Caki2 (cell line): ENCODE results near the gene LRFN4. TPM values are rescaled to one million over a fixed set of nuclear protein-coding genes. Genes with fewer than 3 reads are reported as not detected.

Experiments used
- DNase-seq: peaks from one replicate; pipeline ENCODE4 v3.0.0-alpha.2; 2015; ENCODE audit warnings: low read depth
- in situ Hi-C: cut with HindIII; loops from 2 replicates; pipeline ENCODE4 v1.10.0; 2016; ENCODE audit warnings: low sequenced_read_pairs, low pct_unique_long_range_greater_than_20kb, mixed read lengths
- total RNA-seq: library from RNA; depleted of rRNA; stranded (reverse); fragments of >200 nt; shearing (Covaris generic); gene quantifications from 2 replicates; pipeline ENCODE4 v1.2.3, GENCODE V29; 2014; ENCODE audit warnings: low replicate concordance

The LRFN4 gene
- total RNA-seq, 1 experiment from 2014 or later, result not detected

DNA sequence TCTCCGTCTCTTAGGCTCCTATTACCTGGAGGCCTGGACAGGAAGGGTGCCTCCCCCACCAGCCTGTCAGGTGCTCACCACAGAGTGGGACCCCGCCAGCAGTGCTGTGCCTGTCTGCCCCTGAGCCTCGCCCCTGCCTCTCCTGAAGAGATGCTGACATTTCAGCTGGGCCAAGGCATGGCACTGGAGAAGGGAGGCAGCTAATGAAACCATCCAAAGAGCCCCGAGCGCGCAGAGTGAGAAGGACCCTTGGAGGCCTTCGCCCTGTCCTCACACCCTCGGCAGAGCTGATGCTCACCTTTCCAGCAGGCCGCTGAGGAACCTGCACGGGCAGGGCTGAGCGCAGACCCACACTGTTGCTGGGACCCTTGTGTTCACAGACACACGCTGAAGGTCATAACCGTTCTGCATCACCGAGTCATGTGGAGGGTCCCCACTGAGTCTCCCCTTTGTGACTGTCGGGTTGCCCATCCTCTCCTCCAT lies 2.1 kb upstream of the LRFN4 start:
- DNase-seq, result no peak
- in situ Hi-C loops, result no loop called here

GRCh38 chr11:66855574-66856495 lies 1.0 kb upstream of the LRFN4 start:
- in situ Hi-C loops, result no loop called here
- no peak for DNase-seq

- no peak for DNase-seq
- in situ Hi-C loops, result no loop called here
These were observed 516 bp downstream of the LRFN4 start for GRCh38 chr11:66857234-66857926.

DNA sequence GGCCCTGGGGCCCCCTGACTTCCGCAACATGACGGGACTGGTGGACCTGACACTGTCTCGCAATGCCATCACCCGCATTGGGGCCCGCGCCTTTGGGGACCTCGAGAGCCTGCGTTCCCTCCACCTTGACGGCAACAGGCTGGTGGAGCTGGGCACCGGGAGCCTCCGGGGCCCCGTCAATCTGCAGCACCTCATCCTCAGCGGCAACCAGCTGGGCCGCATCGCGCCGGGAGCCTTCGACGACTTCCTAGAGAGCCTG lies 992 bp downstream of the LRFN4 start:
- in situ Hi-C loops, result no loop called here
- no peak for DNase-seq

DNA sequence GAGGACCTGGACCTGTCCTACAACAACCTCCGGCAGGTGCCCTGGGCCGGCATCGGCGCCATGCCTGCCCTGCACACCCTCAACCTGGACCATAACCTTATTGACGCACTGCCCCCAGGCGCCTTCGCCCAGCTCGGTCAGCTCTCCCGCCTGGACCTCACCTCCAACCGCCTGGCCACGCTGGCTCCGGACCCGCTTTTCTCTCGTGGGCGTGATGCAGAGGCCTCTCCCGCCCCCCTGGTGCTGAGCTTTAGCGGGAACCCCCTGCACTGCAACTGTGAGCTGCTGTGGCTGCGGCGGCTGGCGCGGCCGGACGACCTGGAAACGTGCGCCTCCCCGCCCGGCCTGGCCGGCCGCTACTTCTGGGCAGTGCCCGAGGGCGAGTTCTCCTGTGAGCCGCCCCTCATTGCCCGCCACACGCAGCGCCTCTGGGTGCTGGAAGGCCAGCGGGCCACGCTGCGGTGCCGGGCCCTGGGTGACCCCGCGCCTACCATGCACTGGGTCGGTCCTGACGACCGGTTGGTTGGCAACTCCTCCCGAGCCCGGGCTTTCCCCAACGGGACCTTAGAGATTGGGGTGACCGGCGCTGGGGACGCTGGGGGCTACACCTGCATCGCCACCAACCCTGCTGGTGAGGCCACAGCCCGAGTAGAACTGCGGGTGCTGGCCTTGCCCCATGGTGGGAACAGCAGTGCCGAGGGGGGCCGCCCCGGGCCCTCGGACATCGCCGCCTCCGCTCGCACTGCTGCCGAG lies 1.5 kb downstream of the LRFN4 start:
- DNase-seq, result no peak
- in situ Hi-C loops, result no loop called here

GRCh38 chr11:66858939-66859685 lies 2.2 kb downstream of the LRFN4 start:
- in situ Hi-C loops, result no loop called here
- DNase-seq, result no peak

GRCh38 chr11:66859686-66860448 lies 3.0 kb downstream of the LRFN4 start:
- in situ Hi-C loops, result no loop called here
- no peak for DNase-seq

GRCh38 chr11:66860449-66860831 lies 3.6 kb downstream of the LRFN4 start:
- in situ Hi-C loops, result no loop called here
- DNase-seq, result no peak

DNA sequence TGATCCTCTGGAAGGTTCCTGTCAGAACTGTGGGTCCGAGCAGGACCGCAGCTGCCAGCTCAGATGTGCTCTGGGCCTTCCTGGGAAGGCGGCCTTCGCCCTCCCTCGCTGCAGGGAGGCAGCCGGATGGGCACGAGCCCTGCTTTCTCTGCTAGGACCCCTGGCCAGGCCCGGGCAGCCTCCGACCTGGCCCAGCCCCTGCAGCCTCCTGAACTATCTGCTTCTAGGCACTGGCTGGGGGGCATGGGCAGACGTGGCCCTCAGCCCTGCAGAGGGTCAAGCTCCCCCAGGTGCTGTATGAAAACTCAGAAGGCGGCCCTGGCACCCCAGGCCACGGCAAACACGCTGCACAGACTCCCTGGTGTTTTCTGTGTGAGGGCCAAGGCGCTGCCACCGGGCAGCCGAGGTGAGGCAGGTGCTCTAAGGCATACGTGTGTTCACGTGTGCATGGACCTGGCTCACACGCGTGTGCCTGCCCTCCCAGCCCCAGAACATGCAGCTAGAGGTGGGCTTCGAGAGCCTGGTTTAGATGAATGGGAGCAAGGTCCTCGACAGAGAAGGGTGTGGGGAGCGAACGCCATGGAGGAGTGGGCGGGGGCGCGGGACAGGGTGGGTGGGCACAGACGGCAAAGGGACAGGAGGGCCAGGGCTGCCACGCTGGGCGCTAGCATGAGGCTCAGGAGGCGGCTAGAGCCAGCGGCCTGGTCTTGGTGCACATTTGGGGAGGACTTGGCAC lies 4.3 kb downstream of the LRFN4 start:
- no peak for DNase-seq
- in situ Hi-C loops, result no loop called here

GRCh38 chr11:66861774-66862558 lies 5.1 kb downstream of the LRFN4 start:
- in situ Hi-C loops, result no loop called here
- no peak for DNase-seq

DNA sequence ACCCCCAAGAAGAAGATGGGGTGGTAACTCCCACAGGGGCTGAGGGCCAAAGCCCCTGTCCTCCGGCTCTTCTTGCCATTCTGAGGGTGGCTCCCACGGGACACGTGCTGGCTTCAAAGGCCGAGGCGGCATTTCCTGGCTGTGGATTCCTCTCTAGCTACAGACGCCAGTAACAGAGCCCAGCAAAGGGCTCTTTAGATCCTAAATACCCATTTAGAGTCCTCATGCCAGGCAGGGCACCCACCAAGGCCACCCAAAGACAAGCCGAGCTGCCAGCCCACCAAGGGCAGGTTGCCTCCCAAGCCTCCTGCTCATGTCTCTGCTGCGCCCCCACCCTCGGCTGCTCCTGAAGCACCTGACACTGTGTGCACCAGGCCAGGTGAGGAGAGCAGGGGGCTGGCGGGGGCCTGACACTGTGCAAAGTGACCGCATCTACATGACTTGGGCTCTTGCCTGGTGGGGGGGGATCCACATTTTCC lies 5.7 kb downstream of the LRFN4 start:
- no peak for DNase-seq
- in situ Hi-C loops, result no loop called here

DNA sequence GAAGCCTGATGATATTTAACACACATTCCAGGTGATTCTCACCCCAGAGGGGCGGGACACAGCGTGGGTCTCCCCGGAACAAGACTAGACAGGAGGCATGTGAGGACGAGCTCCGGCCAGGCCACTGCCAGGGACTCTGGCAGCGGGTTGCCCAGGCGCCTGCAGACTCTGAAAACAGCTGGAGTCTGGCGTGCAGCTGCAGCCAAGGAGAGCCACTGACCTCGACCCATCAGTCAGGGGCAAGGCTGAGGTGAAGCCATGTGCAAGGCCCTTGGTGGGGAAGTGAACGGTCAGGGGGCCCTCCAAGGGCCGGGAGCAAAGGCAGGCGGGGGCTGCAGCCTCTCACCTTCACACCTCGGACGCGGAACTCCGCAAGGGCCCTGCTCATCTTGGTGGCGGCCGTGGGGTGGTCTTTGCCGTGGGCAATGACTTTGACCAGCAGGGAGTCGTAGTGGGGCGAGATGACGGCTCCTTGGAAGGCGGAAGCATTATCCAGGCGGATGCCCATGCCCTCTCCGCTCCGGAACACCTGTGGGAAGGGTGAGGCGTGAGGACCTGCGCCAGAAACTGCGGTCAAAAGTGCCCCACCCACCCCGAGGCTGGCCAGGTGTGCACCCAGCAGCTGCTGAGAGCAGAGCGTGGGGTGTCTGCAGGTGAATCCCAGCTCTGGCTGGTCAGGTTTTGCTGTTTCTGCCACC lies 6.7 kb downstream of the LRFN4 start:
- in situ Hi-C loops, result no loop called here
- DNase-seq, result no peak

DNA sequence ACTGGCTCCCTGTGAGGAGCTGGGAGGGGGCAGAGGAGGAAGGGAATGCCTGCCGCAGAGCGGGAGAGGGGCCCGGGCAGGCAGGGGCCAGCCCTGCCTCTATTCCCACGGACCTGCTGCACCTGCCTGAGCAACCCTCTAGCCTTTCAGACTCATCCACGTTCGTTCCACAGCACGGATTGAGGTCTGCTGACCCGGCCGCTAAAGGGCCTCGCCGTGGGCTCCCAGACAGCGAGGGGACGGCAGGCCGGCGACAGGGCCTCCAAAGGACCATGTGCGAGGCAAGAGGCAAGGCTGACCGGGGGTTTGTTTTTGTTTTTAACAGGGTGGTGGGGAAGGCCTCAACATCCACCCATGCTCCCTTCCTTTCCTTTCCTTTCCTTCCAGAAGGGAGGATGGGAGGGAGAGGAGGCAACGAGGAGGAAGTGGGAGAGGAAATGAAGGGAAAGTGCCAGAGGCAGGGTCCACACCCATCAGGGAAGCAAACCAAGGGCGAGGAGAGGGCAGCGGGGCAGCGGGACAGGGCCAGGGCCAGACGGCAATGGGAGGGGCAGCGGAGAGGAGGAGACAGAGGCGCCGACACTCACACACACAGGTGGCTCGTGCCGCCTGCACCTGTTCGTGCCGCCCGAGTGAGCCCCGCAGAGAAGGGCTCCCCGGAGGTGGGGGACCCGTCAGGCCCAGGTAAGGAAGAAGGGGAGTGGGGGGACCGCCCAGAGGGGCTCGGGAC lies 7.5 kb downstream of the LRFN4 start:
- no peak for DNase-seq
- in situ Hi-C loops, result no loop called here

DNA sequence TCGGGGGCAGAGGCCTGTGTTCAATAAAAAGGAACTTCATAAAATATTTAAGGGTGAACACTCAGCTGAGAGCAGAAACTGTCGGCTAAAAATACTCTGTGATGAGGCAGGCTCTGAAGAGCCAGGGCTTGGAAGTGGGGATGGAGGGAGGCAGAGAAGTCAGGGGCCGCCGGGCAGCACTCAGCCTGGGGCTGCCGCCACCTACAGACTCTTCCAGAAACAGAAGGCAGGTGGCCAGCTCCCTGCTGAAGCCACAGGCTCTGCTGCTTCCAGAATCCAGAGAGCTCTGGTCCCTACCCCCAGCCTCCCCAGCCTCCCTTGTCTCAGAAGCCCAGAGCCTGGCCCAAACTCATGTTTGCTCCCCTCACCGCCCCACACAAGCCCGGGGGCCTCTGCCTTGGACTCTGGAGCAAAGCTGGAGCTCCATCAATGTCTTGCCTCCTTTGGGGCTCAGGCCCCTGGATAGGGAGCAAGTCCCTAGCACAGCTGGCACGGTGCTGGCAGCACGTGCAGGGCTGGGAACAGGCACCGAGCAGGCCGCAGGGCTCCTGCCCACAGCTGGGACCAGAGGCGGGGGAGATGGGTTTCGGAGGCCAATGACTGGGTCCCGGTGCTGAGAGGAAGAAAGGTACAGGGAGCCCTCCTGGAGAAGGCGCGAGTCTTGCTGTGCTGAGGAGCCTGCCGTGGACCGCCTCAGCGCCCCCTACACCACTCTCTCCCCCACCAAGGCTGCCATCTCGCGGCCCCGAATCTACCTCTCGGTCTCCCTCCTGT lies 8.2 kb downstream of the LRFN4 start:
- in situ Hi-C loops, result no loop called here
- no peak for DNase-seq

GRCh38 chr11:66866007-66866406 lies 9.1 kb downstream of the LRFN4 start:
- no peak for DNase-seq
- in situ Hi-C loops, result no loop called here
